GM03348 (cell line): ENCODE measurements around the gene HEPACAM2.
A peak's percentile ranks its signal among the peaks of the same experiment; 100 is the strongest.

ENCODE experiments used
- DNase-seq: peaks from one replicate; pipeline ENCODE4 v3.0.0; 2012; ENCODE audit warnings: low spot score

HEPACAM2 gene

GRCh38 chr7:93226310-93226709 is at the start of gene HEPACAM2:
TSS of gene HEPACAM2 (minus strand) at chr7:93226469.
- DNase-seq = no peak

- no peak for DNase-seq
Measured at GRCh38 chr7:93265220-93265619, 39.0 kb upstream of the HEPACAM2 start.

- DNase-seq = no peak
Measured at GRCh38 chr7:93262535-93262934, 36.3 kb upstream of the HEPACAM2 start.

- no peak for DNase-seq
Measured at GRCh38 chr7:93258661-93259060, 32.4 kb upstream of the HEPACAM2 start.

- no peak for DNase-seq
Measured at GRCh38 chr7:93249491-93250148, 23.4 kb upstream of the HEPACAM2 start.

GRCh38 chr7:93245525-93246432 is 19.5 kb upstream of the HEPACAM2 start:
- DNase-seq = peak; percentile 24

GRCh38 chr7:93242106-93242505 is 15.8 kb upstream of the HEPACAM2 start:
- no peak for DNase-seq

- no peak for DNase-seq
Measured at GRCh38 chr7:93239824-93240223, 13.6 kb upstream of the HEPACAM2 start.

GRCh38 chr7:93238748-93239147 is 12.5 kb upstream of the HEPACAM2 start:
- no peak for DNase-seq

- no peak for DNase-seq
Measured at GRCh38 chr7:93238131-93238530, 11.9 kb upstream of the HEPACAM2 start.

- DNase-seq = no peak
Measured at GRCh38 chr7:93235541-93235940, 9.3 kb upstream of the HEPACAM2 start.

- DNase-seq = no peak
Measured at GRCh38 chr7:93232673-93233018, 6.4 kb upstream of the HEPACAM2 start.

- DNase-seq = peak; percentile 97
Measured at GRCh38 chr7:93231799-93232672, 5.8 kb upstream of the HEPACAM2 start, which contains the start of gene VPS50. TSS of gene VPS50 (plus strand) at chr7:93232366. CDS start at chr7:93232468, 102 bp downstream.

- no peak for DNase-seq
Measured at GRCh38 chr7:93231259-93231658, 5.0 kb upstream of the HEPACAM2 start.

- DNase-seq = peak; percentile 60
Measured at GRCh38 chr7:93228302-93228701, 2.0 kb upstream of the HEPACAM2 start.

GRCh38 chr7:93219868-93220267 is 6.4 kb downstream of the HEPACAM2 start:
- no peak for DNase-seq

- no peak for DNase-seq
Measured at GRCh38 chr7:93218997-93219827, 7.1 kb downstream of the HEPACAM2 start.

- no peak for DNase-seq
Measured at GRCh38 chr7:93212881-93213280, 13.4 kb downstream of the HEPACAM2 start.

- DNase-seq = no peak
Measured at GRCh38 chr7:93211228-93211818, 14.9 kb downstream of the HEPACAM2 start.

- no peak for DNase-seq
Measured at GRCh38 chr7:93205046-93205445, 21.2 kb downstream of the HEPACAM2 start.

GRCh38 chr7:93203496-93203895 is 22.8 kb downstream of the HEPACAM2 start:
- no peak for DNase-seq
